Neutrophil (primary cell): ENCODE data around the gene KRTAP12-2.
"Not testable (repeated sequence)": the region's sequence is repeated elsewhere in the genome, so short reads cannot be mapped to it uniquely, and the experiment has no call there.

Source experiments
- H3K27ac ChIP-seq: fragments of 200-600 bp; sonication (generic); 2 replicates; pipeline ENCODE4 v1.5.1; 2016; ENCODE audit warnings: mild to moderate bottlenecking, moderate library complexity
- H3K27me3 ChIP-seq: fragments of 200-600 bp; sonication (generic); 2 replicates; pipeline ENCODE4 v1.6.0; 2016; ENCODE audit warnings: mild to moderate bottlenecking
- H3K36me3 ChIP-seq: fragments of 200-600 bp; sonication (generic); 2 replicates; pipeline ENCODE4 v1.5.1; 2017
- H3K4me1 ChIP-seq, 2 experiments: fragments of 200-600 bp in 1 of 2; sonication (generic) in 1 of 2; 1 replicate in 1 of 2; 2 replicates in 1 of 2; pipeline versions ENCODE4 v1.5.1 to v1.6.1; 2013 to 2016; ENCODE audit warnings: low read depth in 1 of 2, low read length in 1 of 2, mild to moderate bottlenecking in 1 of 2, moderate library complexity in 1 of 2; ENCODE audit not compliant: control insufficient read depth in 1 of 2, insufficient read depth in 1 of 2
- H3K4me3 ChIP-seq, 2 experiments: fragments of 200-600 bp in 1 of 2; sonication (generic) in 1 of 2; 1 replicate in 1 of 2; 2 replicates in 1 of 2; pipeline ENCODE4 v1.5.1; 2013 to 2016; ENCODE audit warnings: low read depth in 1 of 2, low read length in 1 of 2, mild to moderate bottlenecking in 1 of 2, moderate library complexity in 1 of 2
- H3K9me3 ChIP-seq: fragments of 200-600 bp; sonication (generic); 2 replicates; pipeline ENCODE4 v1.5.1; 2016
- CTCF ChIP-seq: fragments of 200-600 bp; sonication (generic); IDR thresholded peaks from 2 replicates; pipeline ENCODE4 v1.5.1; 2016; ENCODE audit warnings: antibody characterized with exemption

The KRTAP12-2 gene

GRCh38 chr21:44686000-44686781 is 19.5 kb upstream of the KRTAP12-2 start:
- Histone ChIP-seq H3K9me3 (no peaks in the 10 kb centered on the region), H3K4me1 (no peaks in the 10 kb centered on the region), H3K4me3 (no peak overlapping the region), H3K27me3 (peaks cover 36% of the 10 kb centered on the region), H3K27ac (no peak overlapping the region), H3K36me3 (no peaks in the 10 kb centered on the region)
- TF ChIP-seq CTCF = no peak

DNA sequence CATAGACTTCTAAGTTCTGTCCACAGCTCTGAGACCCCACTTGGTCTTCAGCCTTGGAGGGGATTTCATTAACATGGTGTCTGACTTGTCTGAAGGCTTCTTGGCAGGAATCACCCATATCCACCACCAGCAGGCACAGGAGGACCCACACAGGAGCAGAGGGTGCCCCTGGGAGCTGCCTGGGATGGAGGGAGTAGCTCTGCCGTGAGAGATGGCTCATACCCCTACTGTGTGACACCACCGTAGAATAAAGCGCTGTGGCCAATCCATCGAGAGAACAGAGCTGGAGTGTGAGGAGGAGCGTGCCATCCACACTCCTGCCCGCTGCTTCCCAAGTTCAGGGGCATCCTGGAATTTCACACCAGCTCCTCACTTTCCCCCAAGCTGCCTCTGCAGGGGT is 18.3 kb upstream of the KRTAP12-2 start:
- H3K4me1 ChIP-seq, H3K27ac ChIP-seq, H3K9me3 ChIP-seq, H3K36me3 ChIP-seq, H3K4me3 ChIP-seq: not testable (repeated sequence)
- peaks cover 25% of the 10 kb centered on the region for H3K27me3 ChIP-seq

DNA sequence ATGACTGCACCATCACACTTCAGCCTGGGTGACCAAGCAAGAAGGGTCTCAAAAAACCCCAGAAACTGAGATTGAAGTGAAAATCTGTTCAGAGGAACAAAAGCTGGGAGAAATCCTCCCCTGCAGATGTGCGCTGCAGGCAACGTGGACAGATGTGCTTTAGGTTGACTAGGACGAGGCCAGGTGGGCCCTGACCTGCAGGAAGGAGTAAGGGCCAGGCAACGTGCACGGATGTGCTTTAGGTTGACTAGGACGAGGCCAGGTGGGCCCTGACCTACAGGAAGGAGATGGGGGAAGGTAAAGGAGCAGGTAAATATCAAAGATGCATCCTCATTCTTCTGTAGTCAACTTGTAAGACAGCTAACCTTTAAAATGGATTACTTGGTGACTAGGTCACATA is 17.8 kb upstream of the KRTAP12-2 start:
- no peak overlapping the region for H3K27ac ChIP-seq
- H3K9me3 ChIP-seq = no peaks in the 10 kb centered on the region
- H3K27me3 ChIP-seq = peaks cover 21% of the 10 kb centered on the region
- H3K4me3 ChIP-seq = no peak overlapping the region
- H3K36me3 ChIP-seq = no peaks in the 10 kb centered on the region
- H3K4me1 ChIP-seq = no peaks in the 10 kb centered on the region
- no peak for TF ChIP-seq CTCF

- no peak overlapping the region for H3K4me3 ChIP-seq
- no peaks in the 10 kb centered on the region for H3K4me1 ChIP-seq
- H3K27me3 ChIP-seq = peaks cover 21% of the 10 kb centered on the region
- H3K9me3 ChIP-seq = no peaks in the 10 kb centered on the region
- H3K36me3 ChIP-seq = no peaks in the 10 kb centered on the region
- no peak for TF ChIP-seq CTCF
- no peak overlapping the region for H3K27ac ChIP-seq
Measured at GRCh38 chr21:44684077-44684476, 17.4 kb upstream of the KRTAP12-2 start.

DNA sequence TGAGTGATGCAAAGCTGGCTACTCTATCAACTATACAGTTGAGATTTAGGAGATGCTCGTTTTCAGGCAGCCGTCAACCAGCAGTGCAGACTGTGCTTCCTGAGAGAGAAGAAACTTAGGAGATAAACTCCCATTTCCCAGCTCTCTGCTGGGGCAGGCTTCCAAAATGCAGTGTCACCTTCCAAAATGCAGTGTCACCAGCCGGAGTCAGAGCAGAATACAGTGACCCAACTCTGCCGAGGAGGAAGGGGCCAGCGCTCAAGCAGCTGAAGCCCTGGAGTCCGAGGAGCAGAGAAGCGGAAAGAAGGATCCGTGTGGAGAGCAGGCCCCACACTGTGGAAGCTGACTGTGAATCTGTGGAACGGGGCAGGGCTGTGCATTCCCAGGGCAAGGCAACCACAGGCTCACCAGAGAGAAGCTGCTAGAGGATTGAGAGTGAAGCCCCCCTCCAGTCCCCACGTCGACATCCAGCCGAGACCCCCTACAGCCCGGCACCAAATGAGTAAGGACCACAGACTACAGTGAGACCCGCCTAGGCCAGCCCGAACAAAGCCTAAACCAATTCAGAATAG is 15.9 kb upstream of the KRTAP12-2 start:
- Histone ChIP-seq H3K27me3 (peaks cover 20% of the 10 kb centered on the region), H3K36me3 (no peaks in the 10 kb centered on the region), H3K4me3 (no peak overlapping the region), H3K4me1 (no peaks in the 10 kb centered on the region), H3K9me3 (no peaks in the 10 kb centered on the region), H3K27ac (no peak overlapping the region)
- TF ChIP-seq CTCF = no peak

DNA sequence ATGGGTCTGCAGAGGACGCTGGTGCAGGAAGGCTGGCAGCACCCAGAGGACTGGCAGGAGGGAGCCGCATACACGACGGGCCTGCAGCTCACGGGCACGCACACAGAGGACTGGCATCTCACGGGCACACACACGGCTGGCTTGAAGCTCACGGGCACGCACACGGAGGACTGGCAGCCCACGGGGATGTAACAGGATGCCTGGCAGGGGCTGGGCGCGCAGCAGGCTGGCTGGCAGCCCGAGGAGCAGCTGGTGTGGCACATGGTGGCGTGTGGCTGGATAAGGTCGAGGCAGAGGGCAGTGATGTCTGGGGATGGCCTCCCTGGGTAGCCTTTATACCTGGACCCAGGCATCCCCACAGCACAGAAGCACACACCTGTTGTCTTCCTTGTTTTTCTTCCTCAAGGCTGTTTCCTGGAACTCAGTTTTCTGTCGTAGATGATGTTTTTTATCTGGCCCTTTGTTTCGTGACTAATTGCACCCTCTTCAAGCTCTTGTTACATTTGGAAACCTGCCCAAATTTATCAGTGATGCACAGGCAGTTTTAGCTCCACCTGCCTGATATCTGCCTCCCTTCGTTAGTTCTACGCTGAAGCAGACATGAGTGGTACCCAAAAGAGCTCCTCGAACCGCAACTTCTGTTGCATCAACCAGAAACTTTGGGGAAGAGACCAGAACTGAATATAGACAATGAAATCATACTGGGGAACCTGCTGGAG is 15.3 kb upstream of the KRTAP12-2 start, which contains the start of gene KRTAP12-1:
Gene KRTAP12-1 (minus strand): TSS at position 303 of the 719 bp plus-strand sequence. CDS start 40 bp downstream, at position 263.
- H3K36me3 ChIP-seq = no peaks in the 10 kb centered on the region
- no peak within 1 kb of the TSS for H3K4me3 ChIP-seq
- no peaks in the 10 kb centered on the region for H3K4me1 ChIP-seq
- TF ChIP-seq CTCF = no peak
- H3K27me3 ChIP-seq = peaks cover 15% of the 10 kb centered on the region
- no peaks in the 10 kb centered on the region for H3K9me3 ChIP-seq
- no peak within 1 kb of the TSS for H3K27ac ChIP-seq
